Measurements from ENCODE around the gene SLCO2A1.

DNA sequence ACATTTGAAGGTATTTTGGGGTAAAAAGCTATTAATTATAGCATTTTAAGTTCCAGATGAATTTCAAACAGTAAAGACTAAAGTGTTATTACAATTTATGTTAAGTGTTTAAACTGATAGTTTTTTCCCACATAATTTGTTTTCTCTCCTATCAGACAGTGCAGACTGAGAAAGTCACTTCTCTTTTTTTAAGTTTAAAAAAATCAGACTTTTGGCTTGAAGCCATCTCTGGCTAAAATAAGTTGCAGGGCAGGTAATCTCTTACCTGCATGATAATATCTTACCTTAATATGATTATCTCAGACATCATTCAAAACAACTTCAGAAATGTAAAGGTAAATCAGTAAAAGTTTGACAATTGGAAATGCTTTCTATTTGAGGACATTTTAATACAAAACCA is 112.6 kb downstream of the SLCO2A1 start:
- TF ChIP-seq POLR2AphosphoS5 (IDR thresholded peaks at IDR 0.05) (no peak), POLR2A (IDR thresholded peaks at IDR 0.05) (no peak)
- TF ChIP-seq, protein P1, sequence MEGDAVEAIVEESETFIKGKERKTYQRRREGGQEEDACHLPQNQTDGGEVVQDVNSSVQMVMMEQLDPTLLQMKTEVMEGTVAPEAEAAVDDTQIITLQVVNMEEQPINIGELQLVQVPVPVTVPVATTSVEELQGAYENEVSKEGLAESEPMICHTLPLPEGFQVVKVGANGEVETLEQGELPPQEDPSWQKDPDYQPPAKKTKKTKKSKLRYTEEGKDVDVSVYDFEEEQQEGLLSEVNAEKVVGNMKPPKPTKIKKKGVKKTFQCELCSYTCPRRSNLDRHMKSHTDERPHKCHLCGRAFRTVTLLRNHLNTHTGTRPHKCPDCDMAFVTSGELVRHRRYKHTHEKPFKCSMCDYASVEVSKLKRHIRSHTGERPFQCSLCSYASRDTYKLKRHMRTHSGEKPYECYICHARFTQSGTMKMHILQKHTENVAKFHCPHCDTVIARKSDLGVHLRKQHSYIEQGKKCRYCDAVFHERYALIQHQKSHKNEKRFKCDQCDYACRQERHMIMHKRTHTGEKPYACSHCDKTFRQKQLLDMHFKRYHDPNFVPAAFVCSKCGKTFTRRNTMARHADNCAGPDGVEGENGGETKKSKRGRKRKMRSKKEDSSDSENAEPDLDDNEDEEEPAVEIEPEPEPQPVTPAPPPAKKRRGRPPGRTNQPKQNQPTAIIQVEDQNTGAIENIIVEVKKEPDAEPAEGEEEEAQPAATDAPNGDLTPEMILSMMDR (IDR thresholded peaks at IDR 0.05) = no peak

Data from gastroesophageal sphincter (tissue), 3 donors.